ENCODE measurements around the gene BMPR2. TPM values are rescaled to one million over a fixed set of nuclear protein-coding genes. Genes with fewer than 3 reads are reported as not detected.

Gene BMPR2
- total and polyA plus RNA-seq, 4 donors, result 4.3 to 16.2 (median 7.7) TPM

DNA sequence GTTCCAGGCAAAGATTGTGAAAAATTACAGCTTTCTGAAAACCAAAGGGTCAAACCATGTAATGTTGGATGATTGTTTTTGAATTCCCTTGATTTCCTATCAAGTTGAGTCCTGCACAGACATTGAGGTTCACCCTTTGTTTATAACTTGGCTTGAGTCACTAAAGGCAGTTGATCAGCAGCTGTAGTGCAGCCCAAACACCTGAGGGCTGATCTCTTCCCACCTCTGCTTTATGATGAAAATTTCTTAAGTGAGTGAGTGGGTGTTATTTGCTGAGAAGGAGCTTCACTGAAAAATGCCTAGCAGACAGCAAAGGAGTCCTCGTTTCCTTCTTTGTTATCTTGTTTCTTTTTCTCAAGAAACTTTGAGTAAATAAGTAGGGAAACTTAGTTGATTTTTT is 31.9 kb upstream of the BMPR2 start:
- H3K36me3 ChIP-seq (ENCODE audit: control insufficient read depth in 4 of 4, insufficient read depth in 3 of 4, low read depth in 1 of 4, low read length in 3 of 4), result no peaks in the 10 kb centered on the region
- H3K4me3 ChIP-seq (ENCODE audit: low read depth in 1 of 3, low read length in 3 of 3), result no peak overlapping the region
- no peaks in the 10 kb centered on the region for H3K27me3 ChIP-seq (ENCODE audit: control insufficient read depth in 4 of 4, insufficient read depth in 4 of 4, low read length in 3 of 4)
- H3K9ac ChIP-seq (ENCODE audit: low read depth in 1 of 2, low read length in 2 of 2), result no peak overlapping the region
- H3K9me3 ChIP-seq (ENCODE audit: control insufficient read depth in 4 of 4, low read length in 3 of 4), result no peaks in the 10 kb centered on the region
- no peak for TF ChIP-seq RAD21 (IDR thresholded peaks at IDR 0.05)
- TF ChIP-seq NR2F2 (IDR thresholded peaks at IDR 0.05), result no peak
- TF ChIP-seq SP1 (IDR thresholded peaks at IDR 0.05), result no peak
- TF ChIP-seq FOXA1 (IDR thresholded peaks at IDR 0.05), result no peak
- TF ChIP-seq HNF4G (IDR thresholded peaks at IDR 0.05), result no peak
- TF ChIP-seq EGR1 (IDR thresholded peaks at IDR 0.05; ENCODE audit: low read depth in 2 of 2), result no peak
- TF ChIP-seq, protein P1, sequence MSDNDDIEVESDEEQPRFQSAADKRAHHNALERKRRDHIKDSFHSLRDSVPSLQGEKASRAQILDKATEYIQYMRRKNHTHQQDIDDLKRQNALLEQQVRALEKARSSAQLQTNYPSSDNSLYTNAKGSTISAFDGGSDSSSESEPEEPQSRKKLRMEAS (IDR thresholded peaks at IDR 0.05), result no peak
- no peak for TF ChIP-seq HNF4A (conservative IDR thresholded peaks at IDR 0.05)
- no peak for TF ChIP-seq GABPA (IDR thresholded peaks at IDR 0.05 in 1 of 2, conservative IDR thresholded peaks at IDR 0.05 in 1 of 2)
- H3K4me1 ChIP-seq (ENCODE audit: control insufficient read depth in 4 of 4, insufficient read depth in 4 of 4, low read length in 3 of 4), result no peaks in the 10 kb centered on the region
- no peak overlapping the region for H3K27ac ChIP-seq (ENCODE audit: low read depth in 1 of 2, low read length in 2 of 2)
- WGBS, result 67% methylated on average over 1 of the region's 1 CpG
- no peak for DNase-seq (ENCODE audit: low spot score)

DNA sequence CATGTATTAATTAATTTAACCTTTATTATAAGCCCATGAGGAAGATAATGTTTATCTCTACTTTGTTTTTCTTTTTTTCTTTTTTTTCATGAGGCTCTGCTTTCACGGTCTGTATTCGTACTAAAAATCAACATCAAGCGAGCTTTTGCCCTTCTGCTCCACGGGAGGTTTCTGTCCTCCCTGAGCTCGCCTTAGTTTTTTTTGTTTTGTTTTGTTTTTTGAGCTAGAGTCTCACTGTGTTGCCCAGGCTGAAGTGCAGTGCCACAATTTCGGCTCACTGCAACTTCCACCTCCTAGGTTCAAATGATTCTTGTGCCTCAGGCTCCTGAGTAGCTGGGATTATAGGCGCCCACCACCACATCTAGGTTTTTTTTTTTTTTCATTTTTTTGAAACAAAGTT is 29.9 kb upstream of the BMPR2 start:
- Histone ChIP-seq H3K9ac (ENCODE audit: low read depth in 1 of 2, low read length in 2 of 2) (no peak overlapping the region), H3K4me1 (ENCODE audit: control insufficient read depth in 4 of 4, insufficient read depth in 4 of 4, low read length in 3 of 4) (no peaks in the 10 kb centered on the region), H3K36me3 (ENCODE audit: control insufficient read depth in 4 of 4, insufficient read depth in 3 of 4, low read depth in 1 of 4, low read length in 3 of 4) (no peaks in the 10 kb centered on the region), H3K27me3 (ENCODE audit: control insufficient read depth in 4 of 4, insufficient read depth in 4 of 4, low read length in 3 of 4) (no peaks in the 10 kb centered on the region), H3K4me3 (ENCODE audit: low read depth in 1 of 3, low read length in 3 of 3) (no peak overlapping the region), H3K9me3 (ENCODE audit: control insufficient read depth in 4 of 4, low read length in 3 of 4) (no peaks in the 10 kb centered on the region), H3K27ac (ENCODE audit: low read depth in 1 of 2, low read length in 2 of 2) (no peak overlapping the region)
- WGBS, result 96% methylated on average over 7 of the region's 7 CpGs
- no peak for DNase-seq (ENCODE audit: low spot score)
- no peak for TF ChIP-seq YY1 (IDR thresholded peaks at IDR 0.05)
- no peak for TF ChIP-seq RAD21 (IDR thresholded peaks at IDR 0.05)
- TF ChIP-seq REST (IDR thresholded peaks at IDR 0.05), result no peak
- no peak for TF ChIP-seq ZBTB33 (IDR thresholded peaks at IDR 0.05)
- no peak for TF ChIP-seq RXRA (IDR thresholded peaks at IDR 0.05)
- TF ChIP-seq, protein P1 (IDR thresholded peaks at IDR 0.05), result no peak
- no peak for TF ChIP-seq GABPA (IDR thresholded peaks at IDR 0.05 in 1 of 2, conservative IDR thresholded peaks at IDR 0.05 in 1 of 2)
- TF ChIP-seq TAF1 (conservative IDR thresholded peaks at IDR 0.05), result no peak
- TF ChIP-seq, protein P2, sequence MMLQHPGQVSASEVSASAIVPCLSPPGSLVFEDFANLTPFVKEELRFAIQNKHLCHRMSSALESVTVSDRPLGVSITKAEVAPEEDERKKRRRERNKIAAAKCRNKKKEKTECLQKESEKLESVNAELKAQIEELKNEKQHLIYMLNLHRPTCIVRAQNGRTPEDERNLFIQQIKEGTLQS (IDR thresholded peaks at IDR 0.05), result no peak
- TF ChIP-seq JUND (IDR thresholded peaks at IDR 0.05), result no peak
- no peak for TF ChIP-seq FOXA2 (IDR thresholded peaks at IDR 0.05)
- no peak for TF ChIP-seq SP1 (IDR thresholded peaks at IDR 0.05)
- TF ChIP-seq, protein P3, sequence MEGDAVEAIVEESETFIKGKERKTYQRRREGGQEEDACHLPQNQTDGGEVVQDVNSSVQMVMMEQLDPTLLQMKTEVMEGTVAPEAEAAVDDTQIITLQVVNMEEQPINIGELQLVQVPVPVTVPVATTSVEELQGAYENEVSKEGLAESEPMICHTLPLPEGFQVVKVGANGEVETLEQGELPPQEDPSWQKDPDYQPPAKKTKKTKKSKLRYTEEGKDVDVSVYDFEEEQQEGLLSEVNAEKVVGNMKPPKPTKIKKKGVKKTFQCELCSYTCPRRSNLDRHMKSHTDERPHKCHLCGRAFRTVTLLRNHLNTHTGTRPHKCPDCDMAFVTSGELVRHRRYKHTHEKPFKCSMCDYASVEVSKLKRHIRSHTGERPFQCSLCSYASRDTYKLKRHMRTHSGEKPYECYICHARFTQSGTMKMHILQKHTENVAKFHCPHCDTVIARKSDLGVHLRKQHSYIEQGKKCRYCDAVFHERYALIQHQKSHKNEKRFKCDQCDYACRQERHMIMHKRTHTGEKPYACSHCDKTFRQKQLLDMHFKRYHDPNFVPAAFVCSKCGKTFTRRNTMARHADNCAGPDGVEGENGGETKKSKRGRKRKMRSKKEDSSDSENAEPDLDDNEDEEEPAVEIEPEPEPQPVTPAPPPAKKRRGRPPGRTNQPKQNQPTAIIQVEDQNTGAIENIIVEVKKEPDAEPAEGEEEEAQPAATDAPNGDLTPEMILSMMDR (IDR thresholded peaks at IDR 0.05; ENCODE audit: low read depth, low read length, missing input control), result no peak
- TF ChIP-seq HNF4A (conservative IDR thresholded peaks at IDR 0.05), result no peak
- no peak for TF ChIP-seq FOXA1 (IDR thresholded peaks at IDR 0.05)
- TF ChIP-seq NR2F2 (IDR thresholded peaks at IDR 0.05), result no peak
- no peak for TF ChIP-seq EGR1 (IDR thresholded peaks at IDR 0.05; ENCODE audit: low read depth in 2 of 2)

Data from liver (tissue), 9 donors.